ENCODE data around the gene IKZF3.
"Not testable (repeated sequence)": the region's sequence is repeated elsewhere in the genome, so short reads cannot be mapped to it uniquely, and the experiment has no call there.

Gene IKZF3

DNA sequence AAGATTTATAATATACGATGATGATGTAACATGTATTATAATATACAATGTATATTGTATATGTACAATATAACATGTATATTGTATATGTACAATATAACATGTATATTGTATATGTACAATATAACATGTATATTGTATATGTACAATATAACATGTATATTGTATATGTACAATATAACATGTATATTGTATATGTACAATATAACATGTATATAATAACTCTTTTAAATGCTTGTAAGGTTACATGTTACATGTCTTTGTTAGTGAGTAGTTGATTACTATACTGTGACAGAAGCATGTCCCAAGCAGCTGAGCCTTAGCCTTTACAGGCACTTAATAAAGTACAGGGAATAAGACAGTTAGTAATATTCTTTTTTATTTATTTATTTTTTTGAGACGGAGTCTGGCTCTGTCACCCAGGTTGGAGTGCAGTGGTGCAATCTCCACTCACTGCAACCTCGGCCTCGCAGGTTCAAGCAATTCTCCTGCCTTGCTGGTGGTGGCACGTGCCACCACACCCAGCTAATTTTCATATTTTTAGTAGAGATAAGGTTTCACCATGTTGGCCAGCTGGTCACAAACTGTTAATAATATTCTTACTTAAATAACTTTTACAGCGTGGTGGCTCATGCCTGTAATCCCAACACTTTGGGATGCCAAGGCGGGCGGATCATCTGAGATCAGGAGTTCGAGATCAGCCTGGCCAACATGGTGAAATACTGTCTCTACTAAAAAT lies 8.0 kb downstream of the IKZF3 start:
- not testable (repeated sequence) for H3K27ac ChIP-seq (ENCODE audit: low read length); H3K9me3 ChIP-seq (ENCODE audit: control insufficient read depth in 2 of 2, low read length in 2 of 2); H3K36me3 ChIP-seq (ENCODE audit: control insufficient read depth in 2 of 2, insufficient read depth in 2 of 2, low read length in 2 of 2); H3K4me3 ChIP-seq (ENCODE audit: low read length in 2 of 2); H3K9ac ChIP-seq (ENCODE audit: low read length in 2 of 2); H3K4me1 ChIP-seq (ENCODE audit: control insufficient read depth, insufficient read depth, low read length); H3K27me3 ChIP-seq (ENCODE audit: control insufficient read depth in 1 of 2, insufficient read depth in 2 of 2, low read length in 2 of 2)

DNA sequence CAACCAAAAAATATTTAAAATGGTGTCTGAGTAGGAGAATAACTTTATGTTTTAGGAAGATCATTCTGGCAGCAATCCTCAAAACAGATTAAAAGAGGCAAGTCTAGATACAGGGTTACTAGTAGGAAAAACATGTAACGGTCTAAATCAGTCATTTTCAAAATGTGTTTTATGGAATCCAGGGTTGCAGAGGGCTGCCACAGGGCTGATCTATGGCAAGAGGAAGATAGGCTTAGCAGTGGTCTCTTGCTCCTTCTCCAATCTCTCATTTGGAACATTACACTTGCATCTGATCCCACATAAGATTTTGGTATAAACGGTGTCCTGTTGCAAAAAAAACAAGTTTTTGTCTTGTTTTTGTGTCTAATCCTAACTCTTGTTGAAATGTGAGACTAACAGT lies 9.2 kb downstream of the IKZF3 start:
- no peak overlapping the region for H3K27ac ChIP-seq (ENCODE audit: low read length)
- no peaks in the 10 kb centered on the region for H3K9me3 ChIP-seq (ENCODE audit: control insufficient read depth in 2 of 2, low read length in 2 of 2)
- H3K27me3 ChIP-seq (ENCODE audit: control insufficient read depth in 1 of 2, insufficient read depth in 2 of 2, low read length in 2 of 2): peaks cover 0 to 3% of the 10 kb centered on the region in 2 donors
- H3K9ac ChIP-seq (ENCODE audit: low read length in 2 of 2): no peak overlapping the region
- no peaks in the 10 kb centered on the region for H3K4me1 ChIP-seq (ENCODE audit: control insufficient read depth, insufficient read depth, low read length)
- H3K4me3 ChIP-seq (ENCODE audit: low read length in 2 of 2): no peak overlapping the region
- no peaks in the 10 kb centered on the region for H3K36me3 ChIP-seq (ENCODE audit: control insufficient read depth in 2 of 2, insufficient read depth in 2 of 2, low read length in 2 of 2)

DNA sequence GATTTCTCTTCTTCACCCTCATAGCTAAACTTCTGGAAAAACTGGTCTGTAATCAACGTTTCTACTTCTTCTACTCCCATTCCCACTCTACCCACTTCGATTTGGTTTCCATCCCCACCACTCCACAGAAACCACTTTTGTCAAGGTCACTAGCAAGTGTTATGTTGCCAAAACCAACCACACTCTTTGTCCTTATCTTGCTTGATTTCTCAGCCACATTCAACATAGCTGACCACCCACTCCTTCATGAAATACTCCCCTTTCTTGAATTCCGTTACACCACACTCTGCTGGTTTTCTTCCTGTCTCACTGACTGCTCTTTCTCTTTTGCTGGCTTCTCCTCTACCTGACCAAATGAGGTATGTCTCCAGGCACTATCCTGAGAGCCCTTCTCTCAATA lies 11.9 kb downstream of the IKZF3 start:
- Histone ChIP-seq H3K9ac (ENCODE audit: low read length in 2 of 2) (no peak overlapping the region), H3K4me1 (ENCODE audit: control insufficient read depth, insufficient read depth, low read length) (no peaks in the 10 kb centered on the region), H3K4me3 (ENCODE audit: low read length in 2 of 2) (no peak overlapping the region), H3K27ac (ENCODE audit: low read length) (no peak overlapping the region), H3K27me3 (ENCODE audit: control insufficient read depth in 1 of 2, insufficient read depth in 2 of 2, low read length in 2 of 2) (peaks cover under 1 to 2% of the 10 kb centered on the region in 2 donors), H3K36me3 (ENCODE audit: control insufficient read depth in 2 of 2, insufficient read depth in 2 of 2, low read length in 2 of 2) (no peaks in the 10 kb centered on the region), H3K9me3 (ENCODE audit: control insufficient read depth in 2 of 2, low read length in 2 of 2) (no peaks in the 10 kb centered on the region)

DNA sequence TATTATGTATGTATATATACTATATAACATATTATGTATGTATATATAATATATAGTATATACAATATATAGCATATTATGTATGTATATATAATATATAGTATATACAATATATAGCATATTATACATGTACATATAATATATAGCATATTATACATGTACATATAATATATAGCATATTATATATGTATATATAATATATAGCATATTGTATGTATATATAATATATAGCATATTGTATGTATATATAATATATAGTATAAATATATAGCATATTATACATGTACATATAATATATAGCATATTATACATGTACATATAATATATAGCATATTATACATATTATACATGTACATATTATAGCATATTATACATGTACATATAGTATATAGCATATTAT lies 13.9 kb downstream of the IKZF3 start:
- not testable (repeated sequence) for H3K27me3 ChIP-seq (ENCODE audit: control insufficient read depth in 1 of 2, insufficient read depth in 2 of 2, low read length in 2 of 2); H3K4me1 ChIP-seq (ENCODE audit: control insufficient read depth, insufficient read depth, low read length); H3K9me3 ChIP-seq (ENCODE audit: control insufficient read depth in 2 of 2, low read length in 2 of 2); H3K9ac ChIP-seq (ENCODE audit: low read length in 2 of 2); H3K27ac ChIP-seq (ENCODE audit: low read length); H3K36me3 ChIP-seq (ENCODE audit: control insufficient read depth in 2 of 2, insufficient read depth in 2 of 2, low read length in 2 of 2); H3K4me3 ChIP-seq (ENCODE audit: low read length in 2 of 2)

DNA sequence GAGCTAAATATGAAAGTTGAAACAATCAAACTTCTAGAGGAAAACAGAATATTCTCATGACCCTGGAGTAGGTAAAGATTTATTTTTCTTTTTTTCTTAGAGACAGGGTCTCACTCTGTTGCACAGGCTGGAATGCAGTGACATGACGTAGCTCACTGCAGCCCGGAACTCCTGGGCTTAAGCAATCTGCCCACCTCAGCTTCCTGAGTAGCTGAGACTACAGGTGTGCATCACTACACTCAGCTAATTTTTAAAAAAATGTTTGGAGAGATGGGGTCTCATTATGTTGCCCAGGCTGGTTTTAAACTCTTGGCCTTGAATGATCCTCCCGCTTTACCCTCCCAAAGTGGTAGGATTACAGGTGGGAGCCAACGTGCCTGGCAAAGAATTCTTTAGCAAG lies 15.5 kb downstream of the IKZF3 start:
- no peaks in the 10 kb centered on the region for H3K36me3 ChIP-seq (ENCODE audit: control insufficient read depth in 2 of 2, insufficient read depth in 2 of 2, low read length in 2 of 2)
- no peak overlapping the region for H3K9ac ChIP-seq (ENCODE audit: low read length in 2 of 2)
- H3K27ac ChIP-seq (ENCODE audit: low read length): no peak overlapping the region
- H3K27me3 ChIP-seq (ENCODE audit: control insufficient read depth in 1 of 2, insufficient read depth in 2 of 2, low read length in 2 of 2): peaks cover 3 to 4% of the 10 kb centered on the region in 2 donors
- no peaks in the 10 kb centered on the region for H3K4me1 ChIP-seq (ENCODE audit: control insufficient read depth, insufficient read depth, low read length)
- H3K9me3 ChIP-seq (ENCODE audit: control insufficient read depth in 2 of 2, low read length in 2 of 2): no peaks in the 10 kb centered on the region
- no peak overlapping the region for H3K4me3 ChIP-seq (ENCODE audit: low read length in 2 of 2)

DNA sequence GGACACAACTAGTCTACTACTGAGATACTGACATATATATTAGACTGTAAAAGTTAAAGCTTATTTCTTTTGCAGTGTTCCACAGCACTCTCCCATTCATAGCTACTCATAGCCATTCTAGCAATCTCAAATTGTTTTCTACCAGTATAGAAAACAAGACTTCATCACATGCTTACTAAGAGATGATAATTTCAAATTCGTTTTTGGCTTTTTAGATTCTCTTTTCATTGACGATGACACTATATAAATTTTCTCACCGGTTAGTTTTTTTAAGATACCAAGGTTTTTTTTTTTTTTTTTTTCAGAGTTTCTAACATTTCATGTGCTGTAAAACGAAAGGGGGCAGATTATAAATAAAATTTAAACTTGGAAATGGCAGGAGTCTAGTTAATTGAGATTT lies 17.9 kb downstream of the IKZF3 start:
- Histone ChIP-seq H3K36me3 (ENCODE audit: control insufficient read depth in 2 of 2, insufficient read depth in 2 of 2, low read length in 2 of 2) (no peaks in the 10 kb centered on the region), H3K4me3 (ENCODE audit: low read length in 2 of 2) (no peak overlapping the region), H3K9ac (ENCODE audit: low read length in 2 of 2) (no peak overlapping the region), H3K27me3 (ENCODE audit: control insufficient read depth in 1 of 2, insufficient read depth in 2 of 2, low read length in 2 of 2) (peaks cover 3 to 4% of the 10 kb centered on the region in 2 donors), H3K4me1 (ENCODE audit: control insufficient read depth, insufficient read depth, low read length) (no peaks in the 10 kb centered on the region), H3K27ac (ENCODE audit: low read length) (no peak overlapping the region), H3K9me3 (ENCODE audit: control insufficient read depth in 2 of 2, low read length in 2 of 2) (no peaks in the 10 kb centered on the region)

DNA sequence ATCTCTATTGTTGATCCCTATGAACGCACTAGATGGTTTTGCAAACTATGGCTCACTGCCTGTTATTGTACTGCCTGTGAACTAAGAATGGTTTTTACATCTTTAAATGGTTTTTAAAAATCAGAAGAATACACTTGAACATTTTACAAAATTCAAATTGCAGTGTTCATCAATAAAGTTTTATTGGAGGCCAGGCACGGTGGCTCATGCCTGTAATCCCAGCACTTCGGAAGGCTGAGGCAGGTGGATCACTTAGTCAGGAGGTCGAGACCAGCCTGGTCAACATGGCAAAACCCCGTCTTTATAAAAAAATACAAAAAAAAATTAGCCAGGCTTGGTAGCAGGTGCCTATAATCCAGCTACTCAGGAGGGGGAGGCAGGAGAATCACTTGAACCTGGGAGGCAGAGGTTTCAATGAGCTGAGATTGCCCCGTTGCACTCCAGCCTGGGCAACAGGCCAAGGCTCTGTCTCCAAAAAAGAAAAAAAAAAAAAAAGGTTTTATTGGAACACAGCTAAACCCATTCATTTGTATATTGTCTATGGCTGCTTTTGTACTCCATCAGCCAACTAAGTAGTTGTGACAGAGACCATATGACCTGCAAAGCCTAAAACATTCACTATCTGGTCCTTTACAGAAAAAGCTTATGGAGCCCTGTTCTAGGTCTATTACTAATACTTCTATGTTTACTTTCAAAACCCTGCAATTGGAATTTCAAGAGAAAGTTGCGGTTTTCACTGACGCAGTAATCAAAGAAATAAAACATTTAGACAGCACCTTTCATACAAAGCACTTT lies 18.9 kb downstream of the IKZF3 start:
- no peak overlapping the region for H3K4me3 ChIP-seq (ENCODE audit: low read length in 2 of 2)
- no peak overlapping the region for H3K9ac ChIP-seq (ENCODE audit: low read length in 2 of 2)
- peaks cover 3 to 4% of the 10 kb centered on the region in 2 donors for H3K27me3 ChIP-seq (ENCODE audit: control insufficient read depth in 1 of 2, insufficient read depth in 2 of 2, low read length in 2 of 2)
- H3K9me3 ChIP-seq (ENCODE audit: control insufficient read depth in 2 of 2, low read length in 2 of 2): no peaks in the 10 kb centered on the region
- H3K4me1 ChIP-seq (ENCODE audit: control insufficient read depth, insufficient read depth, low read length): no peaks in the 10 kb centered on the region
- H3K36me3 ChIP-seq (ENCODE audit: control insufficient read depth in 2 of 2, insufficient read depth in 2 of 2, low read length in 2 of 2): no peaks in the 10 kb centered on the region
- H3K27ac ChIP-seq (ENCODE audit: low read length): no peak overlapping the region

DNA sequence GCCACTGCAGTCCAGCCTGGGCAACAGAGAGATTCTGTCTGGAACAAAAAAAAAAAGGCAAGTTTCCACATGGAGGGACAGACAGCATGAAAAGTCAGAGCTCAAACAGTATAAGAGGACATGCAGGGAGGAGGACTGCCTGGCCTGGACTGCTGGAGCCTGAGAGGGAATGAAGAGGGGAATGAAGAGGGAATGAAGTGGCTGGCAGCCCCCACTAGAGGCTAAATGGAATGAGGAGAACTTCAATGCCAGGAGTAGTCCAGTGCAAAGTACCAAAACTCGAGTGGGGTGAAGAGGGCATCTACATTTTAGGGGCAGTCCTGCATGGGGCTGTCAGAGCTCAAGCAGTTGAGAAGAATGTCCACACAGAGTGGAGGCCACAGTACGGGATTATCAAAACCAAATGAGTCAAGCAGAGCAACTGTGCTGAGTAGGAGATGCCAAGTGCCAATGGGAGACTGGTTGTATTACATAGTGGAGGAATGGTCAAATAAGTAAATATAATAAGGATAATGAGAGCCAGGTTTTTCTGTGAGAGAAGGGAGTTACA lies 22.9 kb downstream of the IKZF3 start:
- Histone ChIP-seq H3K27me3 (ENCODE audit: control insufficient read depth in 1 of 2, insufficient read depth in 2 of 2, low read length in 2 of 2) (no peaks in the 10 kb centered on the region), H3K9me3 (ENCODE audit: control insufficient read depth in 2 of 2, low read length in 2 of 2) (no peaks in the 10 kb centered on the region), H3K27ac (ENCODE audit: low read length) (no peak overlapping the region), H3K9ac (ENCODE audit: low read length in 2 of 2) (no peak overlapping the region), H3K4me3 (ENCODE audit: low read length in 2 of 2) (no peak overlapping the region), H3K36me3 (ENCODE audit: control insufficient read depth in 2 of 2, insufficient read depth in 2 of 2, low read length in 2 of 2) (no peaks in the 10 kb centered on the region), H3K4me1 (ENCODE audit: control insufficient read depth, insufficient read depth, low read length) (no peaks in the 10 kb centered on the region)

DNA sequence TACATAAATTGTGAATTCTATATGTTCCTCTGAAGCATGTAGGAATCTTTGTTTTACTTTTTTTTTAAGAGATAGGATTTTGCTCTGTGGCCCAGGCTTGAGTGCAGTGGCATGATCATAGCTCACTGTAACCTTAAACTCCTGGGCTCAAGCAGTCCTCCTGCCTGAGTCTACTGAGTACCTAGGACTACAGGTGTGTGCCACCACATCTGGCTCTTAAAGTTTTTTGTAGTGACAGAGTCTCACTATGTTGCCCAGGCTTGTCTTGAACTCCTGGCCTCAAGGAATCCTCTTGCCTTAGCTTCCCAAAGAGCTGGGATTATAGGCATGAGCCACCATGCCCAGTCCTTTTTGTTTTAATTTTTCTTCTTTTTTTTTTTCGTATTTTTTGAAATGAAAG lies 25.3 kb downstream of the IKZF3 start:
- Histone ChIP-seq H3K9ac (ENCODE audit: low read length in 2 of 2) (no peak overlapping the region), H3K4me1 (ENCODE audit: control insufficient read depth, insufficient read depth, low read length) (no peaks in the 10 kb centered on the region), H3K9me3 (ENCODE audit: control insufficient read depth in 2 of 2, low read length in 2 of 2) (no peaks in the 10 kb centered on the region), H3K27me3 (ENCODE audit: control insufficient read depth in 1 of 2, insufficient read depth in 2 of 2, low read length in 2 of 2) (peaks cover 0 to 2% of the 10 kb centered on the region in 2 donors), H3K27ac (ENCODE audit: low read length) (no peak overlapping the region), H3K36me3 (ENCODE audit: control insufficient read depth in 2 of 2, insufficient read depth in 2 of 2, low read length in 2 of 2) (no peaks in the 10 kb centered on the region), H3K4me3 (ENCODE audit: low read length in 2 of 2) (no peak overlapping the region)

DNA sequence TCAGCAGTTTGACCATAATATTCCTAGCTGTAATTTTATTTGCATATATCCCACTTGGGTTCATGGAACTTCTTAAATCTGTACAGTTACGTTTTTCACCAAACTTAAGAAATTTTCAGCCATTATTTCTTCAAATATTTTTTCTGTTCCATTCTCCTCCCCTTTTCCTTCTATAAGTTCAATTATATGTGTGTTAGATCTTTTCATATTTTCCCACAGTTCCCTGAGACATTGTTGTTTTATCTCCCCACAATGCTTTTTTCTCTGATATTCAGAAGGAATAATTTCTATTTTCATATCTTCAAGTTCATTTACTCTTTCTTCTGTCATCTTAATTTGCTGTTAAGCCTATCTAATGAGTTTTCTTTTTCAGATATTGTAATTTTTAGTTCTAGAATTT lies 26.1 kb downstream of the IKZF3 start:
- no peaks in the 10 kb centered on the region for H3K36me3 ChIP-seq (ENCODE audit: control insufficient read depth in 2 of 2, insufficient read depth in 2 of 2, low read length in 2 of 2)
- H3K4me1 ChIP-seq (ENCODE audit: control insufficient read depth, insufficient read depth, low read length): no peaks in the 10 kb centered on the region
- H3K27me3 ChIP-seq (ENCODE audit: control insufficient read depth in 1 of 2, insufficient read depth in 2 of 2, low read length in 2 of 2): peaks cover 0 to 2% of the 10 kb centered on the region in 2 donors
- no peak overlapping the region for H3K9ac ChIP-seq (ENCODE audit: low read length in 2 of 2)
- no peak overlapping the region for H3K4me3 ChIP-seq (ENCODE audit: low read length in 2 of 2)
- H3K27ac ChIP-seq (ENCODE audit: low read length): no peak overlapping the region
- H3K9me3 ChIP-seq (ENCODE audit: control insufficient read depth in 2 of 2, low read length in 2 of 2): no peaks in the 10 kb centered on the region

DNA sequence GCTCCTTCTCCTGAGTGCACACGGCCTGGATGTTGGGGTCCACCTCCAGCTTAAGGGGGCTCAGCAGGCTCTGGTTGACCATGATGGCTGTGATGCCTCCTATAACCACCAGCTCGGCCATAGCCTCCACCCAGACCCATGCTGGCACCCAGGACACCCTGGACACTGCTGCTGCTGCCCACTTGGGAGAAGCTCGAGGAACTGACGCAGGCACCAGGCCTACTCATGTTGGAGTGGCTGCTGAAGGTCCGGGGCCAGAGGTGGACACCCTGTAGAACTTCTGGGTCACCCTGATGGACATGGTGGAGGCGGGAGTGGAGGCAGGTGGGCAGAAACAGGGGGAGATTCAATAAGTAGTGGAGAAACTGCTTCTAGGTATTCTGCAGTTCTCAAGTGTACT lies 28.0 kb downstream of the IKZF3 start:
- Histone ChIP-seq H3K4me1 (ENCODE audit: control insufficient read depth, insufficient read depth, low read length) (no peaks in the 10 kb centered on the region), H3K9ac (ENCODE audit: low read length in 2 of 2) (no peak overlapping the region), H3K27ac (ENCODE audit: low read length) (no peak overlapping the region), H3K9me3 (ENCODE audit: control insufficient read depth in 2 of 2, low read length in 2 of 2) (no peaks in the 10 kb centered on the region), H3K36me3 (ENCODE audit: control insufficient read depth in 2 of 2, insufficient read depth in 2 of 2, low read length in 2 of 2) (no peaks in the 10 kb centered on the region), H3K27me3 (ENCODE audit: control insufficient read depth in 1 of 2, insufficient read depth in 2 of 2, low read length in 2 of 2) (peaks cover 0 to 2% of the 10 kb centered on the region in 2 donors), H3K4me3 (ENCODE audit: low read length in 2 of 2) (no peak overlapping the region)
